Thymus (tissue), 11 donors: ENCODE results near the gene CCN5. TPM values are rescaled to one million over a fixed set of nuclear protein-coding genes. Genes with fewer than 3 reads are reported as not detected.

Source experiments
- DNase-seq, 9 donors: peaks; one replicate each; pipeline ENCODE4 v3.0.0-alpha.2; 2013; ENCODE audit warnings: low spot score in 9 of 9, low read depth in 6 of 9, missing footprints in 1 of 9
- H3K27ac ChIP-seq, 2 donors: one replicate each; pipeline ENCODE4 v1.5.1; 2013; ENCODE audit warnings: control low read depth in 1 of 2, low read depth in 1 of 2, low read length in 1 of 2, mild to moderate bottlenecking in 1 of 2, moderate library complexity in 1 of 2
- H3K27me3 ChIP-seq, 2 donors: one replicate each; pipeline ENCODE4 v1.5.1; 2013; ENCODE audit warnings: low read length in 1 of 2; ENCODE audit not compliant: control insufficient read depth in 2 of 2, insufficient read depth in 1 of 2
- H3K36me3 ChIP-seq, 2 donors: one replicate each; pipeline ENCODE4 v1.5.1; 2013; ENCODE audit warnings: low read length in 1 of 2, mild to moderate bottlenecking in 1 of 2, moderate library complexity in 1 of 2; ENCODE audit not compliant: control insufficient read depth in 2 of 2, insufficient read depth in 2 of 2
- H3K4me1 ChIP-seq, 2 donors: one replicate each; pipeline ENCODE4 v1.5.1; 2013; ENCODE audit warnings: low read length in 2 of 2; ENCODE audit not compliant: control insufficient read depth in 2 of 2, insufficient read depth in 2 of 2
- H3K4me3 ChIP-seq, 2 donors: one replicate each; pipeline ENCODE4 v1.5.1; 2013; ENCODE audit warnings: low read length in 2 of 2, control low read depth in 1 of 2, mild to moderate bottlenecking in 1 of 2
- H3K9me3 ChIP-seq, 2 donors: one replicate each; pipeline ENCODE4 v1.5.1; 2013; ENCODE audit warnings: low read length in 1 of 2, mild to moderate bottlenecking in 1 of 2; ENCODE audit not compliant: control insufficient read depth in 2 of 2, insufficient read depth in 1 of 2
- WGBS: extraction: QIAGEN DNeasy Blood & Tissue Kit; methylation state at CpG from one replicate; pipeline ENCODE4 v1.1.7; 2013; 5-methylcytosine and 5-hydroxymethylcytosine counted together
- polyA plus RNA-seq: library from polyadenylated mRNA; stranded (reverse); fragments of 200-250 nt; gene quantifications from one replicate; pipeline ENCODE4 v1.2.3, GENCODE V29; 2013
- total RNA-seq: library from RNA; stranded (reverse); fragments of 120-200 nt; gene quantifications from one replicate; pipeline ENCODE4 v1.2.4, GENCODE V29; 2013
- donor health status: healthy.

Gene CCN5
- total and polyA plus RNA-seq, 2 donors: 0.05 to 3.5 TPM

- Histone ChIP-seq H3K27me3 (peaks cover 0 to 2% of the 10 kb centered on the region in 2 donors), H3K36me3 (no peaks in the 10 kb centered on the region), H3K4me1 (no peaks in the 10 kb centered on the region), H3K4me3 (no peak overlapping the region), H3K9me3 (no peaks in the 10 kb centered on the region), H3K27ac (no peak overlapping the region)
- 95% methylated on average over 7 of the region's 7 CpGs for WGBS
- no peak for DNase-seq
Measured at GRCh38 chr20:44701858-44702256, 13.3 kb upstream of the CCN5 start.

- DNase-seq: no peak
- H3K27me3 ChIP-seq: peaks cover 0 to 2% of the 10 kb centered on the region in 2 donors
- no peaks in the 10 kb centered on the region for H3K9me3 ChIP-seq
- no peak overlapping the region for H3K27ac ChIP-seq
- WGBS: 64% methylated on average over 9 of the region's 9 CpGs
- H3K4me3 ChIP-seq: no peak overlapping the region
- H3K4me1 ChIP-seq: no peaks in the 10 kb centered on the region
- no peaks in the 10 kb centered on the region for H3K36me3 ChIP-seq
Measured at GRCh38 chr20:44702776-44703175, 12.4 kb upstream of the CCN5 start.

- H3K36me3 ChIP-seq: no peaks in the 10 kb centered on the region
- no peaks in the 10 kb centered on the region for H3K9me3 ChIP-seq
- no peak overlapping the region for H3K4me3 ChIP-seq
- DNase-seq: no peak
- WGBS: 90% methylated on average over 12 of the region's 12 CpGs
- H3K4me1 ChIP-seq: no peaks in the 10 kb centered on the region
- H3K27me3 ChIP-seq: peaks cover 0 to 2% of the 10 kb centered on the region in 2 donors
- no peak overlapping the region for H3K27ac ChIP-seq
Measured at GRCh38 chr20:44703183-44703925, 11.8 kb upstream of the CCN5 start.

- no peaks in the 10 kb centered on the region for H3K4me1 ChIP-seq
- no peaks in the 10 kb centered on the region for H3K36me3 ChIP-seq
- peaks cover 0 to 2% of the 10 kb centered on the region in 2 donors for H3K27me3 ChIP-seq
- H3K9me3 ChIP-seq: no peaks in the 10 kb centered on the region
- DNase-seq: no peak
- H3K27ac ChIP-seq: no peak overlapping the region
- WGBS: 95% methylated on average over 9 of the region's 9 CpGs
- H3K4me3 ChIP-seq: no peak overlapping the region
Measured at GRCh38 chr20:44703956-44704488, 11.1 kb upstream of the CCN5 start.

GRCh38 chr20:44704551-44704971, 10.6 kb upstream of the CCN5 start:
- H3K4me1 ChIP-seq: no peaks in the 10 kb centered on the region
- WGBS: 87% methylated on average over 4 of the region's 4 CpGs
- H3K27me3 ChIP-seq: peaks cover 0 to 2% of the 10 kb centered on the region in 2 donors
- no peak overlapping the region for H3K4me3 ChIP-seq
- no peaks in the 10 kb centered on the region for H3K9me3 ChIP-seq
- no peak for DNase-seq
- H3K27ac ChIP-seq: no peak overlapping the region
- no peaks in the 10 kb centered on the region for H3K36me3 ChIP-seq

GRCh38 chr20:44705364-44706094, 9.6 kb upstream of the CCN5 start:
- DNase-seq: no peak
- H3K27ac ChIP-seq: no peak overlapping the region
- WGBS: 88% methylated on average over 4 of the region's 4 CpGs
- no peaks in the 10 kb centered on the region for H3K9me3 ChIP-seq
- no peak overlapping the region for H3K4me3 ChIP-seq
- no peaks in the 10 kb centered on the region for H3K36me3 ChIP-seq
- no peaks in the 10 kb centered on the region for H3K4me1 ChIP-seq
- peaks cover 0 to 2% of the 10 kb centered on the region in 2 donors for H3K27me3 ChIP-seq

- Histone ChIP-seq H3K27me3 (peaks cover 0 to 2% of the 10 kb centered on the region in 2 donors), H3K36me3 (no peaks in the 10 kb centered on the region), H3K4me3 (no peak overlapping the region), H3K9me3 (no peaks in the 10 kb centered on the region), H3K4me1 (no peaks in the 10 kb centered on the region), H3K27ac (no peak overlapping the region)
- no peak for DNase-seq
- 80% methylated on average over 10 of the region's 10 CpGs for WGBS
Measured at GRCh38 chr20:44706301-44707017, 8.7 kb upstream of the CCN5 start.

- H3K4me3 ChIP-seq: no peak overlapping the region
- H3K36me3 ChIP-seq: no peaks in the 10 kb centered on the region
- H3K4me1 ChIP-seq: no peaks in the 10 kb centered on the region
- WGBS: 95% methylated on average over 5 of the region's 5 CpGs
- H3K27me3 ChIP-seq: peaks cover 0 to 2% of the 10 kb centered on the region in 2 donors
- H3K9me3 ChIP-seq: no peaks in the 10 kb centered on the region
- H3K27ac ChIP-seq: no peak overlapping the region
- DNase-seq: no peak
Measured at GRCh38 chr20:44707018-44707579, 8.1 kb upstream of the CCN5 start.
